ENCODE measurements around the gene ITM2C.

Gene ITM2C

GRCh38 chr2:230878599-230879188, 14.0 kb downstream of the ITM2C start:
- Histone ChIP-seq H3K4me1 (peaks cover 54% of the 10 kb centered on the region), H3K27me3 (no peaks in the 10 kb centered on the region), H3K9ac (no peak overlapping the region), H3K27ac (peak overlapping the region; percentile 64; the same call in 1 of the 2 replicates), H4K20me1 (peaks cover 25% of the 10 kb centered on the region), H3K4me3 (no peak overlapping the region), H3K9me3 (no peaks in the 10 kb centered on the region), H3K4me2 (peak overlapping the region; percentile 77), H3K36me3 (peaks cover 59% of the 10 kb centered on the region)
- TF ChIP-seq Cebpa-rat (IDR thresholded peaks at IDR 0.05): no peak

- Histone ChIP-seq H3K4me3 (no peak overlapping the region), H4K20me1 (peaks cover 18% of the 10 kb centered on the region), H3K4me1 (peaks cover 47% of the 10 kb centered on the region), H3K9ac (no peak overlapping the region), H3K27me3 (no peaks in the 10 kb centered on the region), H3K4me2 (no peak overlapping the region), H3K36me3 (peaks cover 59% of the 10 kb centered on the region), H3K27ac (no peak overlapping the region), H3K9me3 (no peaks in the 10 kb centered on the region)
- TF ChIP-seq Cebpa-rat (IDR thresholded peaks at IDR 0.05): no peak
Observed at GRCh38 chr2:230879271-230879882, 14.6 kb downstream of the ITM2C start.

- Histone ChIP-seq H3K27ac (no peak overlapping the region), H3K4me3 (no peak overlapping the region), H4K20me1 (peaks cover 13% of the 10 kb centered on the region; the same call in 1 of the 2 replicates), H3K4me2 (no peak overlapping the region), H3K27me3 (no peaks in the 10 kb centered on the region), H3K36me3 (peaks cover 54% of the 10 kb centered on the region), H3K9me3 (no peaks in the 10 kb centered on the region), H3K9ac (no peak overlapping the region), H3K4me1 (peaks cover 42% of the 10 kb centered on the region)
- no peak for TF ChIP-seq Cebpa-rat (IDR thresholded peaks at IDR 0.05)
Observed at GRCh38 chr2:230879891-230880290, 15.1 kb downstream of the ITM2C start.

GRCh38 chr2:230881840-230882239, 17.1 kb downstream of the ITM2C start:
- no peaks in the 10 kb centered on the region for H3K9me3 ChIP-seq
- peaks cover 38% of the 10 kb centered on the region for H3K4me1 ChIP-seq
- H3K4me2 ChIP-seq: no peak overlapping the region
- H4K20me1 ChIP-seq: peaks cover 8% of the 10 kb centered on the region; the same call in 1 of the 2 replicates
- H3K4me3 ChIP-seq: no peak overlapping the region
- H3K9ac ChIP-seq: no peak overlapping the region
- H3K27ac ChIP-seq: no peak overlapping the region
- H3K36me3 ChIP-seq: peaks cover 34% of the 10 kb centered on the region
- no peaks in the 10 kb centered on the region for H3K27me3 ChIP-seq
- TF ChIP-seq Cebpa-rat (IDR thresholded peaks at IDR 0.05): no peak

- no peaks in the 10 kb centered on the region for H3K9me3 ChIP-seq
- no peaks in the 10 kb centered on the region for H4K20me1 ChIP-seq
- H3K36me3 ChIP-seq: no peaks in the 10 kb centered on the region
- H3K4me3 ChIP-seq: no peak overlapping the region
- H3K4me2 ChIP-seq: peak overlapping the region; percentile 69
- no peak for TF ChIP-seq Cebpa-rat (IDR thresholded peaks at IDR 0.05)
- peaks cover 15% of the 10 kb centered on the region for H3K4me1 ChIP-seq
- H3K27ac ChIP-seq: no peak overlapping the region
- no peak overlapping the region for H3K9ac ChIP-seq
- no peaks in the 10 kb centered on the region for H3K27me3 ChIP-seq
Observed at GRCh38 chr2:230885463-230886130, 20.9 kb downstream of the ITM2C start.

- Histone ChIP-seq H4K20me1 (no peaks in the 10 kb centered on the region), H3K9me3 (no peaks in the 10 kb centered on the region), H3K27me3 (no peaks in the 10 kb centered on the region), H3K4me3 (no peak overlapping the region), H3K9ac (no peak overlapping the region), H3K4me2 (peak overlapping the region; percentile 69), H3K36me3 (no peaks in the 10 kb centered on the region), H3K4me1 (peaks cover 18% of the 10 kb centered on the region), H3K27ac (no peak overlapping the region)
- no peak for TF ChIP-seq Cebpa-rat (IDR thresholded peaks at IDR 0.05)
Observed at GRCh38 chr2:230886206-230886605, 21.5 kb downstream of the ITM2C start.

- H3K36me3 ChIP-seq: no peaks in the 10 kb centered on the region
- no peak for TF ChIP-seq Cebpa-rat (IDR thresholded peaks at IDR 0.05)
- H3K27me3 ChIP-seq: no peaks in the 10 kb centered on the region
- H3K4me3 ChIP-seq: no peak overlapping the region
- no peaks in the 10 kb centered on the region for H3K9me3 ChIP-seq
- H3K4me2 ChIP-seq: peak overlapping the region; percentile 69; the same call in 1 of the 2 replicates
- H3K27ac ChIP-seq: no peak overlapping the region
- no peaks in the 10 kb centered on the region for H4K20me1 ChIP-seq
- H3K9ac ChIP-seq: no peak overlapping the region
- H3K4me1 ChIP-seq: peaks cover 22% of the 10 kb centered on the region
Observed at GRCh38 chr2:230886671-230887071, 21.9 kb downstream of the ITM2C start.

GRCh38 chr2:230887342-230887741, 22.6 kb downstream of the ITM2C start:
- no peak overlapping the region for H3K4me2 ChIP-seq
- no peaks in the 10 kb centered on the region for H4K20me1 ChIP-seq
- H3K36me3 ChIP-seq: no peaks in the 10 kb centered on the region
- TF ChIP-seq Cebpa-rat (IDR thresholded peaks at IDR 0.05): no peak
- H3K9ac ChIP-seq: no peak overlapping the region
- no peak overlapping the region for H3K27ac ChIP-seq
- H3K4me3 ChIP-seq: no peak overlapping the region
- H3K4me1 ChIP-seq: peaks cover 25% of the 10 kb centered on the region
- H3K9me3 ChIP-seq: no peaks in the 10 kb centered on the region
- H3K27me3 ChIP-seq: no peaks in the 10 kb centered on the region

GRCh38 chr2:230888824-230889400, 24.2 kb downstream of the ITM2C start:
- Histone ChIP-seq H3K4me3 (no peak overlapping the region), H3K27ac (no peak overlapping the region), H3K9me3 (no peaks in the 10 kb centered on the region), H4K20me1 (no peaks in the 10 kb centered on the region), H3K36me3 (no peaks in the 10 kb centered on the region), H3K4me1 (peaks cover 37% of the 10 kb centered on the region), H3K27me3 (no peaks in the 10 kb centered on the region), H3K4me2 (no peak overlapping the region), H3K9ac (no peak overlapping the region)
- TF ChIP-seq Cebpa-rat (IDR thresholded peaks at IDR 0.05): no peak
